Mesenchymal stem cell (in vitro differentiated cells and primary cell): ENCODE data around the gene ATP9B.
A peak's percentile ranks its signal among the peaks of the same experiment; 100 is the strongest.

Experiments used
- DNase-seq: peaks from one replicate; pipeline ENCODE4 v3.0.0-alpha.2; 2013
- H2AFZ ChIP-seq: one replicate; pipeline ENCODE4 v1.6.1; 2013; ENCODE audit warnings: low read depth, mild to moderate bottlenecking, control low read depth, inconsistent platforms, low read length, moderate library complexity
- H2AK5ac ChIP-seq: 2 replicates; pipeline ENCODE4 v1.6.1; 2013; ENCODE audit warnings: low read length, moderate library complexity, mild to moderate bottlenecking, inconsistent platforms; ENCODE audit not compliant: severe bottlenecking
- H2BK120ac ChIP-seq: one replicate; pipeline ENCODE4 v1.6.1; 2013; ENCODE audit warnings: low read depth, mild to moderate bottlenecking, inconsistent platforms, low read length, moderate library complexity
- H2BK12ac ChIP-seq, 2 experiments: one replicate each; pipeline ENCODE4 v1.6.1; 2013; ENCODE audit warnings: inconsistent platforms in 2 of 2, low read length in 2 of 2, mild to moderate bottlenecking in 2 of 2, moderate library complexity in 2 of 2, control low read depth in 1 of 2
- H2BK15ac ChIP-seq: one replicate; pipeline ENCODE4 v1.6.1; 2013; ENCODE audit warnings: mild to moderate bottlenecking, low read depth, inconsistent platforms; ENCODE audit not compliant: poor library complexity, severe bottlenecking
- H2BK5ac ChIP-seq: 2 replicates; pipeline ENCODE4 v1.6.1; 2013; ENCODE audit warnings: low read depth, mild to moderate bottlenecking, low read length, control low read depth, inconsistent platforms; ENCODE audit not compliant: poor library complexity, severe bottlenecking
- H3K14ac ChIP-seq, 2 experiments: one replicate each; pipeline ENCODE4 v1.6.1; 2013; ENCODE audit warnings: inconsistent platforms in 2 of 2, low read length in 2 of 2, control low read depth in 1 of 2, mild to moderate bottlenecking in 1 of 2, moderate library complexity in 1 of 2
- H3K18ac ChIP-seq, 2 experiments: one replicate each; pipeline ENCODE4 v1.6.1; 2013; ENCODE audit warnings: inconsistent platforms in 2 of 2, low read length in 2 of 2, control low read depth in 1 of 2, low read depth in 1 of 2, mild to moderate bottlenecking in 1 of 2
- H3K23ac ChIP-seq, 2 experiments: one replicate each; pipeline ENCODE4 v1.6.1; 2013; ENCODE audit warnings: inconsistent platforms in 2 of 2, low read length in 2 of 2, mild to moderate bottlenecking in 2 of 2, moderate library complexity in 2 of 2, control low read depth in 1 of 2
- H3K27ac ChIP-seq: 2 replicates; pipeline ENCODE4 v1.5.1; 2013; ENCODE audit warnings: mild to moderate bottlenecking, moderate library complexity, low read length, control low read depth, inconsistent platforms; ENCODE audit not compliant: poor library complexity, severe bottlenecking
- H3K27me3 ChIP-seq, 2 experiments: 2 replicates each; pipeline versions ENCODE4 v1.6.1 to v1.7.0; 2013; ENCODE audit warnings: low read length in 2 of 2, mild to moderate bottlenecking in 2 of 2, moderate library complexity in 2 of 2, control low read depth in 1 of 2, inconsistent platforms in 1 of 2; ENCODE audit not compliant: control insufficient read depth in 1 of 2, insufficient read depth in 1 of 2
- H3K36me3 ChIP-seq, 2 experiments: 2 replicates each; pipeline versions ENCODE4 v1.6.1 to v1.7.0; 2013; ENCODE audit warnings: low read length in 2 of 2, control low read depth in 1 of 2, inconsistent platforms in 1 of 2, low read depth in 1 of 2, mild to moderate bottlenecking in 1 of 2; ENCODE audit not compliant: insufficient read depth in 2 of 2, control insufficient read depth in 1 of 2
- H3K4ac ChIP-seq, 2 experiments: one replicate each; pipeline ENCODE4 v1.6.1; 2013; ENCODE audit warnings: inconsistent platforms in 2 of 2, low read length in 2 of 2, mild to moderate bottlenecking in 2 of 2, moderate library complexity in 2 of 2, control low read depth in 1 of 2, low read depth in 1 of 2
- H3K4me1 ChIP-seq: 2 replicates; pipeline ENCODE4 v1.6.1; 2013; ENCODE audit warnings: low read depth, low read length, control low read depth; ENCODE audit not compliant: control insufficient read depth, insufficient read depth
- H3K4me2 ChIP-seq: 2 replicates; pipeline ENCODE4 v1.6.1; 2013; ENCODE audit warnings: low read length, mild to moderate bottlenecking, inconsistent platforms; ENCODE audit not compliant: poor library complexity, severe bottlenecking
- H3K4me3 ChIP-seq, 2 experiments: 2 replicates each; pipeline versions ENCODE4 v1.5.1 to v1.7.0; 2013; ENCODE audit warnings: low read length in 2 of 2, mild to moderate bottlenecking in 2 of 2, control low read depth in 1 of 2, low read depth in 1 of 2; ENCODE audit not compliant: insufficient read depth in 1 of 2
- H3K79me1 ChIP-seq: replicated peaks from 2 replicates; pipeline ENCODE4 v1.6.1; 2013; ENCODE audit warnings: mild to moderate bottlenecking, control low read depth, low read length, inconsistent platforms; ENCODE audit not compliant: poor library complexity, severe bottlenecking
- H3K9ac ChIP-seq: 2 replicates; pipeline ENCODE4 v1.7.0; 2013; ENCODE audit warnings: mild to moderate bottlenecking, low read length, moderate library complexity
- H3K9me3 ChIP-seq: 2 replicates; pipeline ENCODE4 v1.7.0; 2013; ENCODE audit warnings: mild to moderate bottlenecking, low read length; ENCODE audit not compliant: control insufficient read depth
- H4K8ac ChIP-seq: one replicate; pipeline ENCODE4 v1.6.1; 2013; ENCODE audit warnings: inconsistent platforms, mild to moderate bottlenecking, low read length, moderate library complexity
- H4K91ac ChIP-seq: one replicate; pipeline ENCODE4 v1.6.1; 2013; ENCODE audit warnings: mild to moderate bottlenecking, low read length, inconsistent platforms
- WGBS: methylation state at CpG from one replicate; pipeline ENCODE4 v1.1.7; 2013; ENCODE audit warnings: mixed read lengths; 5-methylcytosine and 5-hydroxymethylcytosine counted together

The ATP9B gene

GRCh38 chr18:79382681-79383387 is 313.6 kb downstream of the ATP9B start:
- 92% methylated on average over 27 of the region's 27 CpGs for WGBS
- Histone ChIP-seq H3K4me2 (no peak overlapping the region), H3K4me3 (no peak overlapping the region), H2BK120ac (no peak overlapping the region), H3K27me3 (peaks cover 35 to 60% of the 10 kb centered on the region in 2 experiments), H4K8ac (no peak overlapping the region), H3K4me1 (peaks cover 5% of the 10 kb centered on the region), H3K79me1 (no peaks in the 10 kb centered on the region), H3K14ac (no peak overlapping the region), H4K91ac (no peak overlapping the region), H2BK5ac (no peak overlapping the region), H2BK15ac (no peak overlapping the region), H3K23ac (no peak overlapping the region), H3K4ac (no peak overlapping the region), H2AFZ (no peak overlapping the region), H2AK5ac (no peak overlapping the region), H3K27ac (no peak overlapping the region), H3K9me3 (no peaks in the 10 kb centered on the region), H2BK12ac (no peak overlapping the region), H3K9ac (no peak overlapping the region), H3K18ac (no peak overlapping the region), H3K36me3 (peaks cover 6 to 14% of the 10 kb centered on the region in 2 experiments)
- no peak for DNase-seq

- H2AFZ ChIP-seq = no peak overlapping the region
- no peak overlapping the region for H2BK120ac ChIP-seq
- H3K9me3 ChIP-seq = no peaks in the 10 kb centered on the region
- H2AK5ac ChIP-seq = no peak overlapping the region
- H3K4me2 ChIP-seq = no peak overlapping the region
- H4K8ac ChIP-seq = no peak overlapping the region
- peaks cover 42 to 67% of the 10 kb centered on the region in 2 experiments for H3K27me3 ChIP-seq
- no peak overlapping the region for H2BK15ac ChIP-seq
- no peak overlapping the region for H3K4me3 ChIP-seq
- no peak overlapping the region for H4K91ac ChIP-seq
- H3K14ac ChIP-seq = no peak overlapping the region
- H3K4ac ChIP-seq = no peak overlapping the region
- no peak overlapping the region for H3K18ac ChIP-seq
- no peak overlapping the region for H2BK12ac ChIP-seq
- peak overlapping the region in 1 of 2 experiments; percentile 18 for H3K23ac ChIP-seq
- no peak overlapping the region for H2BK5ac ChIP-seq
- H3K36me3 ChIP-seq = peaks cover 0 to 8% of the 10 kb centered on the region in 2 experiments
- no peak overlapping the region for H3K27ac ChIP-seq
- peaks cover 5% of the 10 kb centered on the region for H3K4me1 ChIP-seq
- H3K9ac ChIP-seq = no peak overlapping the region
- no peaks in the 10 kb centered on the region for H3K79me1 ChIP-seq
- 91% methylated on average over 20 of the region's 20 CpGs for WGBS
- no peak for DNase-seq
Measured at GRCh38 chr18:79383388-79384056, 314.3 kb downstream of the ATP9B start.

- Histone ChIP-seq H4K8ac (no peak overlapping the region), H2BK15ac (no peak overlapping the region), H3K79me1 (no peaks in the 10 kb centered on the region), H2BK5ac (no peak overlapping the region), H3K23ac (no peak overlapping the region), H3K9ac (no peak overlapping the region), H2BK12ac (no peak overlapping the region), H2AFZ (no peak overlapping the region), H3K4ac (no peak overlapping the region), H2BK120ac (no peak overlapping the region), H3K27me3 (peaks cover 49 to 74% of the 10 kb centered on the region in 2 experiments), H3K27ac (no peak overlapping the region), H2AK5ac (no peak overlapping the region), H3K14ac (no peak overlapping the region), H3K18ac (no peak overlapping the region), H4K91ac (no peak overlapping the region), H3K4me1 (no peaks in the 10 kb centered on the region), H3K9me3 (no peaks in the 10 kb centered on the region), H3K4me2 (no peak overlapping the region), H3K36me3 (peaks cover 0 to 6% of the 10 kb centered on the region in 2 experiments), H3K4me3 (no peak overlapping the region)
- 88% methylated on average over 14 of the region's 17 CpGs for WGBS
- DNase-seq = no peak
Measured at GRCh38 chr18:79384151-79384807, 315.1 kb downstream of the ATP9B start.

- Histone ChIP-seq H3K4me2 (no peak overlapping the region), H2AFZ (no peak overlapping the region), H3K9me3 (no peaks in the 10 kb centered on the region), H2BK5ac (no peak overlapping the region), H3K14ac (no peak overlapping the region), H3K4ac (no peak overlapping the region), H2AK5ac (no peak overlapping the region), H4K8ac (no peak overlapping the region), H2BK120ac (no peak overlapping the region), H3K27me3 (peaks cover 55 to 80% of the 10 kb centered on the region in 2 experiments), H3K36me3 (peaks cover 0 to 4% of the 10 kb centered on the region in 2 experiments), H3K27ac (no peak overlapping the region), H2BK15ac (no peak overlapping the region), H2BK12ac (no peak overlapping the region), H4K91ac (no peak overlapping the region), H3K4me1 (no peaks in the 10 kb centered on the region), H3K23ac (no peak overlapping the region), H3K4me3 (no peak overlapping the region), H3K9ac (no peak overlapping the region), H3K79me1 (no peaks in the 10 kb centered on the region), H3K18ac (no peak overlapping the region)
- 90% methylated on average over 16 of the region's 16 CpGs for WGBS
- no peak for DNase-seq
Measured at GRCh38 chr18:79384834-79385233, 315.6 kb downstream of the ATP9B start.
